ENCODE measurements around the gene SEMA3F.

DNA sequence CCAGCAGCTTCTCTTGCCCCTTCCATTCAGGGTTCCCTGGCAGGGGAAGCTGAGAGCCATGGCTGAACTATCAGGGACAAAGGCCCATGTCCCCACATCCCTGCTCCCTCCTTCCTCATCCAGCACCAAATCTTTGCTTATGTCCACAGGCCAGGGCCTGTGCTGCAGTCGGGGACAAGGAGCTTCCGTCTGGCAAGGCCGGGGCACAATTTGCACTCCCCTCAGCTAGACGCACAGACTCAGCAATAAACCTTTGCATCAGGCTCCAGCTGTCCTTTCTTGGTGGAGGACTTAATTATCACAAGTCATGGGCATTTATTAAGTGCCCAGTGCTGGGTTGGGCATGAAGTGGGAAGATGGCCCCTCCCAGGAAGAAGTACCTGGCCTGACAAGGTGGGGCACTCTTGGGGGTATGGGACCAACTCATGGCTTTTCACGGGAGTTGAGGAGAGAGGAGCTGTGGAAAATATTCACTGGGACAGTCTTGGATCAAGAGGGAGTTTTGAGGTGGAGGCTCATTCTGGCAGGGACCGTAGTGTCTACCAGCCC, 41.2 kb downstream of the SEMA3F start:
- TF ChIP-seq, protein P1, sequence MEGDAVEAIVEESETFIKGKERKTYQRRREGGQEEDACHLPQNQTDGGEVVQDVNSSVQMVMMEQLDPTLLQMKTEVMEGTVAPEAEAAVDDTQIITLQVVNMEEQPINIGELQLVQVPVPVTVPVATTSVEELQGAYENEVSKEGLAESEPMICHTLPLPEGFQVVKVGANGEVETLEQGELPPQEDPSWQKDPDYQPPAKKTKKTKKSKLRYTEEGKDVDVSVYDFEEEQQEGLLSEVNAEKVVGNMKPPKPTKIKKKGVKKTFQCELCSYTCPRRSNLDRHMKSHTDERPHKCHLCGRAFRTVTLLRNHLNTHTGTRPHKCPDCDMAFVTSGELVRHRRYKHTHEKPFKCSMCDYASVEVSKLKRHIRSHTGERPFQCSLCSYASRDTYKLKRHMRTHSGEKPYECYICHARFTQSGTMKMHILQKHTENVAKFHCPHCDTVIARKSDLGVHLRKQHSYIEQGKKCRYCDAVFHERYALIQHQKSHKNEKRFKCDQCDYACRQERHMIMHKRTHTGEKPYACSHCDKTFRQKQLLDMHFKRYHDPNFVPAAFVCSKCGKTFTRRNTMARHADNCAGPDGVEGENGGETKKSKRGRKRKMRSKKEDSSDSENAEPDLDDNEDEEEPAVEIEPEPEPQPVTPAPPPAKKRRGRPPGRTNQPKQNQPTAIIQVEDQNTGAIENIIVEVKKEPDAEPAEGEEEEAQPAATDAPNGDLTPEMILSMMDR (conservative IDR thresholded peaks at IDR 0.05 in 1 of 2, IDR thresholded peaks at IDR 0.05 in 1 of 2; ENCODE audit: low read depth in 1 of 2, low read length in 2 of 2) = no peak
- no peak for TF ChIP-seq EZH2 (IDR thresholded peaks at IDR 0.05; ENCODE audit: low read length, missing control alignments)

All from fibroblast of lung (primary cell).